Measurements from ENCODE around the gene TRABD. TPM values are rescaled to one million over a fixed set of nuclear protein-coding genes. Genes with fewer than 3 reads are reported as not detected.
"Not testable (repeated sequence)": the region's sequence is repeated elsewhere in the genome, so short reads cannot be mapped to it uniquely, and the experiment has no call there.

Gene TRABD
- total RNA-seq, 1 donor = 44.0 TPM

- Histone ChIP-seq H3K4me1 (ENCODE audit: insufficient read depth, low read length) (peaks cover 7% of the 10 kb centered on the region), H3K27me3 (ENCODE audit: insufficient read depth, low read length) (peaks cover 19% of the 10 kb centered on the region), H3K4me3 (ENCODE audit: low read length) (no peak overlapping the region), H3K9me3 (ENCODE audit: low read depth, low read length) (no peaks in the 10 kb centered on the region)
These were observed 17.8 kb upstream of the TRABD start for GRCh38 chr22:50167689-50168489.

- Histone ChIP-seq H3K27me3 (ENCODE audit: insufficient read depth, low read length) (peaks cover 19% of the 10 kb centered on the region), H3K4me1 (ENCODE audit: insufficient read depth, low read length) (peaks cover 14% of the 10 kb centered on the region)
- H3K9me3 ChIP-seq (ENCODE audit: low read depth, low read length); H3K4me3 ChIP-seq (ENCODE audit: low read length): not testable (repeated sequence)
These were observed 17.1 kb upstream of the TRABD start for GRCh38 chr22:50168490-50169180.

- H3K4me3 ChIP-seq (ENCODE audit: low read length) = no peak overlapping the region
- H3K27me3 ChIP-seq (ENCODE audit: insufficient read depth, low read length) = peaks cover 19% of the 10 kb centered on the region
- no peaks in the 10 kb centered on the region for H3K9me3 ChIP-seq (ENCODE audit: low read depth, low read length)
- H3K4me1 ChIP-seq (ENCODE audit: insufficient read depth, low read length) = peaks cover 15% of the 10 kb centered on the region
These were observed 16.4 kb upstream of the TRABD start for GRCh38 chr22:50169181-50169759.

- H3K4me1 ChIP-seq (ENCODE audit: insufficient read depth, low read length) = peaks cover 15% of the 10 kb centered on the region
- H3K4me3 ChIP-seq (ENCODE audit: low read length) = no peak overlapping the region
- no peaks in the 10 kb centered on the region for H3K9me3 ChIP-seq (ENCODE audit: low read depth, low read length)
- peaks cover 19% of the 10 kb centered on the region for H3K27me3 ChIP-seq (ENCODE audit: insufficient read depth, low read length)
These were observed 15.9 kb upstream of the TRABD start for GRCh38 chr22:50169774-50170341.

- Histone ChIP-seq H3K4me1 (ENCODE audit: insufficient read depth, low read length) (peaks cover 15% of the 10 kb centered on the region), H3K27me3 (ENCODE audit: insufficient read depth, low read length) (peaks cover 19% of the 10 kb centered on the region), H3K9me3 (ENCODE audit: low read depth, low read length) (no peaks in the 10 kb centered on the region), H3K4me3 (ENCODE audit: low read length) (no peak within 1 kb of the TSS)
These were observed 15.0 kb upstream of the TRABD start, which contains the start of gene PANX2 for GRCh38 chr22:50170453-50171318. TSS of gene PANX2 (plus strand) at chr22:50170731. CDS start at chr22:50170731, 0 bp downstream.

GRCh38 chr22:50171319-50171964, 14.3 kb upstream of the TRABD start:
- peaks cover 15% of the 10 kb centered on the region for H3K4me1 ChIP-seq (ENCODE audit: insufficient read depth, low read length)
- H3K27me3 ChIP-seq (ENCODE audit: insufficient read depth, low read length) = peaks cover 19% of the 10 kb centered on the region
- no peaks in the 10 kb centered on the region for H3K9me3 ChIP-seq (ENCODE audit: low read depth, low read length)
- H3K4me3 ChIP-seq (ENCODE audit: low read length) = no peak overlapping the region

GRCh38 chr22:50171965-50172421, 13.7 kb upstream of the TRABD start:
- peaks cover 19% of the 10 kb centered on the region for H3K27me3 ChIP-seq (ENCODE audit: insufficient read depth, low read length)
- no peaks in the 10 kb centered on the region for H3K9me3 ChIP-seq (ENCODE audit: low read depth, low read length)
- no peak overlapping the region for H3K4me3 ChIP-seq (ENCODE audit: low read length)
- H3K4me1 ChIP-seq (ENCODE audit: insufficient read depth, low read length) = peaks cover 15% of the 10 kb centered on the region

GRCh38 chr22:50173311-50173982, 12.3 kb upstream of the TRABD start:
- Histone ChIP-seq H3K9me3 (ENCODE audit: low read depth, low read length) (no peaks in the 10 kb centered on the region), H3K27me3 (ENCODE audit: insufficient read depth, low read length) (peaks cover 8% of the 10 kb centered on the region), H3K4me3 (ENCODE audit: low read length) (no peak overlapping the region), H3K4me1 (ENCODE audit: insufficient read depth, low read length) (peaks cover 15% of the 10 kb centered on the region)

GRCh38 chr22:50173983-50174355, 11.7 kb upstream of the TRABD start:
- H3K9me3 ChIP-seq (ENCODE audit: low read depth, low read length) = no peaks in the 10 kb centered on the region
- H3K27me3 ChIP-seq (ENCODE audit: insufficient read depth, low read length) = peaks cover 5% of the 10 kb centered on the region
- peaks cover 15% of the 10 kb centered on the region for H3K4me1 ChIP-seq (ENCODE audit: insufficient read depth, low read length)
- no peak overlapping the region for H3K4me3 ChIP-seq (ENCODE audit: low read length)

- no peak overlapping the region for H3K4me3 ChIP-seq (ENCODE audit: low read length)
- peaks cover 12% of the 10 kb centered on the region for H3K4me1 ChIP-seq (ENCODE audit: insufficient read depth, low read length)
- no peaks in the 10 kb centered on the region for H3K27me3 ChIP-seq (ENCODE audit: insufficient read depth, low read length)
- H3K9me3 ChIP-seq (ENCODE audit: low read depth, low read length) = no peaks in the 10 kb centered on the region
These were observed 11.1 kb upstream of the TRABD start for GRCh38 chr22:50174382-50175190.

- H3K4me1 ChIP-seq (ENCODE audit: insufficient read depth, low read length) = peaks cover 12% of the 10 kb centered on the region
- no peak overlapping the region for H3K4me3 ChIP-seq (ENCODE audit: low read length)
- H3K27me3 ChIP-seq (ENCODE audit: insufficient read depth, low read length) = no peaks in the 10 kb centered on the region
- H3K9me3 ChIP-seq (ENCODE audit: low read depth, low read length) = no peaks in the 10 kb centered on the region
These were observed 10.6 kb upstream of the TRABD start for GRCh38 chr22:50175191-50175461.

GRCh38 chr22:50175921-50176849, 9.5 kb upstream of the TRABD start:
- no peaks in the 10 kb centered on the region for H3K9me3 ChIP-seq (ENCODE audit: low read depth, low read length)
- H3K4me3 ChIP-seq (ENCODE audit: low read length) = no peak overlapping the region
- H3K27me3 ChIP-seq (ENCODE audit: insufficient read depth, low read length) = no peaks in the 10 kb centered on the region
- peaks cover 8% of the 10 kb centered on the region for H3K4me1 ChIP-seq (ENCODE audit: insufficient read depth, low read length)

Measured in mononuclear cell (primary cell).